T follicular helper cell (primary cell): ENCODE measurements around the gene STX16.

Experiments
- DNase-seq: peaks from one replicate; pipeline ENCODE4 v3.0.0-alpha.2; 2020; ENCODE audit warnings: low read depth

STX16 gene

DNA sequence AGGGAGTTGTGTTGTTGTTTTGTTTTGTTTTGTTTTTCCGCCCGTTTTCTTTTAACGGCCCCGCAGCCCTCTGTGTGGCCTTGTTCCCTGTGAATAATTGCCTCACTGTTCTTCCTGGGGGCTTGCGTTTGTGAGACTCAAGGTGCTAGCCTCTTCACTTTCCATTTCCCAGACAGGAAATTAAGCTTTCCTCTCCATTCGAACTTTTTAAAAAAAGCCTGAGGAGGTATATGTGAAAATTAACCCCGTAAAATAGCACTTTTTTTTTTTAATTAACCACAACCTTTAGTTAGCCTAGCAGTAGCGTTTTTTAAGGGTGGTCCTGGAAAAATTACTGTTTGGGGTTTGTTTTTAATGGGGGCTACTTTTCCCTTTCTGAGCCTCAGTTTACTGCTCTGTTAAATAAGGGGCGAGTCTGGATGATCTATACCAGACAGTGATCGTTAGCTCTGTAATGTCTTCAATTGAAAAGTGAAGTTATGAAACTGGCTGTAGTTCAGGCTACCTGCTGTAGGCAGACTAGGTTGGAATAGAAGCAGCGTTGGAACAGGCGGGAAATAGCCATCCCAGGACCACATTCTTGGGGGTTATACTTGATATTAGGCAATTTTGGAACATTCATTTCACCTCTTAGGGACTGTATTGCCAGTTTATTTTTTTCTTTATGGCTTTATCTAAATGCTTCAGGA lies 1.7 kb downstream of the STX16 start:
- DNase-seq, result no peak

DNA sequence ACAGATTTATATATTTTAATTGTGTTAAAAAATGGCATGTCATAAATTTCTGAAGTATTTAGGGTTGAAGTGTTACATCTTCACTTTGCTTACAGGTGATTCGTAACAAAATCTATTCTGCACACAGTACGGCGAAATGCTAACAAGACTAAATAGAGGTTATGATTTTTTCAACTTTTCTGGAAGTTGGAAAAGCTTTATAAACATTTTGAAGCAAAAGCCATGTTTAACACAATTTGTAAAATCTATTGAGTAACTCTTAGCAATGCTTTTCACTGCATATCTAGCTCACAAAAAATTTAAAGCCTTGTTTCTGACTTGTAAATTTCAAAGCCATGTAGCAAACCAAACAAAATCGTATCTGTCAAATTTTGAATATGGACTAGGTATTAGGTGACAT lies 3.3 kb downstream of the STX16 start:
- no peak for DNase-seq

DNA sequence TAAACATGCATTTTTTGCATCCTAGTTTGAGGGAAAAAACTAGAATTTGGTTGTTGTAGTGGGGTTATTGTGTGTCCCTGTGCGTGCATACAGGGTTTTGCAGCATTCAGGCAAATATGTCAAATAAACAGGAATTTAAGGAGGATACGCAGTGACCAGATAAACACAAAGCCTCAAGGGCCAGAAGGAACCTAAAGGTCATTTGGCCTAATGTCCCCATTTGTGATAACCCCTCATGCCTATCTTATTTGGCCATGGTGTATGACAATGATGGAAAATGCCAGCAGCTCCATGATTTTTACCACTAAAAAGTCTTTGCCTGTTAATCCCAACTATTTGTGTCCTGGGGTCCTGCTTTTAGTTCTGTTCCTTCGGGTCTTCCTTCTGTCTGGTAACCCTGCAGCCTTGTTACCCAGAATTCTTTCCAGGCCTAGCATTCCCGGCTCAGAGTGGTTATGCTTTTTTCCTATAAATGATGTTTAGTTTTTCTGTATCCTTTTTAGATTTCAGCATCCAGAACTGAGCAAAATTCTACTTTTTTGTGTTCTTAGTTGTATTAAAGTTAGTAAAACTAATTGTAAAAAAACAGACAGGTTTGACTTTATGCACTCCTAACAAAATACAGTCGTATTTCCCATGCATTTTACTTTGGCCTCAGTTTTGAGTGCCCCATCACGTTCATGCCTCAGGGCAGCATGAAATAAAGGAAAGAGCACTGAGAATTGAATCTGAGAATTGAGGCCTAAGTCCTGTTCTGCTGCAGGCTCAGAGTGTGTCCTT lies 4.4 kb downstream of the STX16 start:
- DNase-seq, result no peak

DNA sequence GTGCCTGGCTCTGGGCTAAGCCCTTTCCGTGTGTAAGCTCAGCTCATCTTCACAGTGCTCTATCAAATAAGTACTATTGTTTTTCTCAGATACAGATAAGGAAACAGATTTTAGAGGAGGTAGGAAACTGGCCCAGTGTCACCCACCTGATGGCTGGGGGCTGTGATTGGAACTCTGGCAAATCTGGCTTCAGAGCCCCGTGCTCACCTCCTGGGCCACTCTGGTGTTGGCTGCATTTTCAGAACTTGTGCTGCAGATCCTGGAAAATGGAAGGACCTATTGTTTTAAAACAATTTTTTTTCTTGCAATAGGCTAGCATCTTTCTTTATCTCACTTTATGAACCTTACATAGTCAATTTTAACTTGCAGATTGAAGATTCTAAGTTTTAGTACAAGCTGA lies 5.7 kb downstream of the STX16 start:
- DNase-seq, result no peak

DNA sequence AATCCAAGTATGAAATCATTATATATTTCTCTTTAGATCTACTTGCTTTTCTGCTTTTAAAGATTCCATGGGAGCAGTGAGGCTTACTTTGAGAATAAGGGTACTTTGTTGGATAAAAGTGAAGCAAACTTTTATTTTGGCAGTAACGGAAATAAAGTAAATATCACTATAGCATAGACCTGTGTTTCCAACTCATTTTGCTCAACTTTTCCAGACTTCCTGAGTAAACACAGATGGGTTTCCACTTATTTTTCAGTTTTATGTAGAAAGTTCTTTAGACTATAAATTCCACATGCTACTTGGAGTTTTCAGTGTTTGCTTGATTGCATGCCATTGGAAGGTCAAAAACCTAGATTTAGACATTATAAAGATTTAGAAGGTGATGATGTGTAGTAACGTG lies 6.2 kb downstream of the STX16 start:
- DNase-seq, result no peak

DNA sequence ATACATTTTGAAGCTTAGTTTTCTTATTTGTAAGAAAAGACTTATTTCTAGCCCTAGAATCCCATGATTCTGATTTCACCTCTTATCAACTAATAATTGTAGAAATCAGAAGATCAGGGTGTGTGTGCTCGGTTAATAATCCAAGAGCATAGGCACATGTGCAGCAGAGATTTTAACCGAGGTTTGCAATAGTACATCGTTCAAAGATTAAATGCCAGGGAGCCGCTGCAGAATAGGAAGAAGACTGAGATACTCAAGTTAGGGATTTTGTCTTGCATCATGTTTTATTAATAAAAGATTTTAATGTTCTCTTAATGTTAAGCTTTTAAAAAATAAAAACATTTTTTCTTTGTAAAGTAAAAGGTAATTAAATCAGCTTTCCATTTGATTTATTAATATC lies 6.9 kb downstream of the STX16 start:
- no peak for DNase-seq

DNA sequence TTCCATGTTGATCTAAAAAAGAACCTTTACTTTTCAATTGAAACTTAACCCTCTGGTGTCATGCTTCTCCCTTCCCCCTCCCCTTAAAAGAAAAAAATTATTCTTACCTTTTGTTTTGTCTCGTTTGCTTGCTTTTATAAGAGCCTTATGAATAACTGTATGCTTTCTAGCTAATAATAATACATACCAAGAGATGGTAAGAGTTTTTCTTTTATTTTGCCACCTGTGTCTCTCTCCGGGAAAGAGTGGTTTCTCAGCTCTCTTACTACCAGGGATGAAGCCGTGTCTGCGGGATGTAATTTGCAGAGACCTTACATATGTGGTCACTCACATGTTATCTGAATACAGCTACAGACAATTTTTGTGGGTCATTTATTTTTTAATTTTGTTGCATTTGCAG lies 7.7 kb downstream of the STX16 start:
- no peak for DNase-seq

DNA sequence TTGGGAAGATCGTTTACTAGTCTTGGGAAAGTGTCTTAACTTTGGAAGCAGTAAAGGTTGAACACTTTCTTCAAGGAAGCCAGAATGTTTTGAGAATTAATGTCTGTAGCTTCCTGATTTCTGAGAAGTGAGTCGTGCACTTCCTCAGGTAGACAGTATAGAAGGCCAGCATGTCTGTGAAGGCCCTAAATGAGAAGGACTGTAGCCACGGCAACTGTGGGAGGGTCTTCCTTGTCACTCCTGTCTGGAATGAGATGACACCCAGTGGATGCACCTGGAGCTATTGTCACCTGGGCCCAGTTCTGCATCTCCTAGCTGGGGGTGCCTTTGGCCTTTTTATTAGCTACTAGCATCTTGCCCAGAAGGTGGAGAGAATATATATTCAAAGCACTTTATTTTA lies 8.8 kb downstream of the STX16 start:
- no peak for DNase-seq

DNA sequence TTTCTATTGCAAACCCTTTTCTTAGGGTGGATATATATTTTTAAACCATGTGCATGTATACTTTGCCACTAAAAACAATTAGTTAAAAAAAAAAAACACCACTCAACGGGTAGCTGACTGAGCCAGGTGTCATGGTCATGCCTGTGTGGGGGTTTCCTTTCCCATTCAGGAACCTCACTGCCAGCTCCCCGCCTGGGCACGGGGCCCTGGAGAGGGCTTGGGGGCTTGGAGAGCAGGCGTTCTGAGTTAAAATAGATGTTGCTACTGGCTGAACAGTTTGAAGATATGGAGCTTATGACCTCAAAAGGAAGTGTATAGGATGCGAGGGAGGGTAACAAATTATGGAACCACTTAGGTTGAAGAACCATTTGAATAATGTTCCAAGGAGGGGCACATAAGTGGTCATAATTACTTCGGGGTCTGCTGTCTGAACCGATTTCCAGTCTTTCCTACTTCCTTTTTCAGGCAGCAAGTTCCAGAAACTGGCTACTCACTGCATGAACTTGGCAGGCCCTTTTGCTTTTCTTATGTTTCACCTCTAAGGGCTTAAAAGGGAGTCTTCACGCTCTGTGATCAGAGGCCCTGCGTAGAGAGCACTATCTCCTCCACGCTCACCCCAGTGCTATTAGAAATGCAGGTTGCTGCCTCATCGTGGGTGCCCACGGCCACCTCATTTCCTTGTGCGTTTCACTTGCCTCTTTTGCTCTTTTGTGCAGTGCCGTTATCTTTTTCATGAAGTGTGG lies 9.9 kb downstream of the STX16 start:
- peak; percentile 66 for DNase-seq

DNA sequence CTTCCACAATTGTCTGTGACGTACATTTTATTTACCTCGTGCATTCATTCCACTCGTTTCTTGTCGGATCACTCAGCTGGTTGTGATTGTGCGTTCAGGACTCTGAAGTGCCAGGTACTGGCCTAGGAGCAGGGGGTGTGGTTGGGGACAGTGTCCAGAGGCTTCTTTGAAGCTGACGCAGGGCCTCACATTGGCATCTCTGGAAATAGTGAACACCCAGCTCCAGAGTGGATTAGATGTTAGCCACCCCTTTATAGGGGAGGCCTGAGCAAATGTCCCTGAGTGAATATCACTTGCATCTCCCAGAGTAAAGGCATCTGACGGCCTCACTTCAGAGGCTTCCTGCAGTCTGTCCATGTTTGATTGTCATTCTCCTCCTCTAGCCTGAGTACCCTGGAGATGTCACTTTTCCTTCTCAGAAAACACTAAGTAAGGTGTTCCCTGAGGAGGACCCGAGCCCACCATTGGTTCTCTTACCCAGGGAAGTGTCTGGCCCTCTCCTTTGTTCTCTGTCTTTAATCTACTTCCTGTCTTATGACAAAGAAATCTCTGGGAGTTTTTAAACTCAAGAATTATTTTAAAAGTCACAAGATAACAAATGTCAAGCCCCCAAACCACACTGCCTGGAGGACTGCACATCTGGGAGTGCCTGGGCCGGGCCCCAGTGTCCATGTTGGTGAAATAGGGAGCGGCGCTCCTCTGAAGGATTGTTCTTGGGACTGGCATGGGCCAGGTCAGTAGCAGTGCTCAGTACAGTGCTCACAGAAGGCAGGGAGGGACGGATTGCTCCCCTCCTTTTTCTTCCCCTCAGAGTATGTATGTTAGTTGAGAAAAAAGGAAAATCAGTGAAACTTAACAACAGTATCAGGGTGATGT lies 10.8 kb downstream of the STX16 start:
- DNase-seq, result no peak

DNA sequence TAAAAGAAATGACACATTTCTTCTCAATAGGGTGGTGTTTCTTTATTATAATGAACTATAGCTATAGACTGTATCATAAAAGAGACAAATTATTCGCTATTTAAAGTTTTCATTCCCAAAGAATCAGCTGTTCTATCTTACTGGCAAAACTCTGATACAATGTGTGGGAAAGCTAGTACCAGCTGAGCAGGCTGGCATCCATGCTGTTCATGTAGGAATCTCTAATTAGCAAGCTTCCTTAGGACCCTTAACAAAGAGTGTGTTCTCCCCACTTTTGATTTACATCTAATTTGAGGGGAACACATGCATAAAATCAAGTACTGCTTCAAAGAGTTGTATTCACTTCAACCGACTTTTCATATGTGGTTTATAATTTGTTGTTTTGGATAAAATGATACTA lies 13.2 kb downstream of the STX16 start:
- no peak for DNase-seq

DNA sequence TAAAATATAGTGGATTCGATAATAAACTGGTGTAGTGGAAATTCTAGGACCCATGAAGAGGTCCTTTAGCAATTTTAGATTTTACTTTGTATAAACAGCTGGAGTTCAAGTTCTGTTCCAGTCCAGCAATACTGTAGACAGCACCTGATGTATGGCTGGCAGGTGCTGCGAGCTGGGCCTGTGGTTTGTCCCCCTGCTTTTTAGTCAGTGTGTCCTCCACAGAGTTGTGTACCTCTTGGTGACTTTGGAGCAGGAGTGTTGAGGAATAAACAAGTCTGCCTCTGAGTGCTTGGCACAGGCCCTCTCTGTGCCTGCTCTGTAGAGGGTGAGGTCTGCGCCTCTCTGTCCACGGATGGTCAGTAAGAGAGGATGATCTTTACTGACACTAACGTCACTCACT lies 13.8 kb downstream of the STX16 start:
- no peak for DNase-seq

DNA sequence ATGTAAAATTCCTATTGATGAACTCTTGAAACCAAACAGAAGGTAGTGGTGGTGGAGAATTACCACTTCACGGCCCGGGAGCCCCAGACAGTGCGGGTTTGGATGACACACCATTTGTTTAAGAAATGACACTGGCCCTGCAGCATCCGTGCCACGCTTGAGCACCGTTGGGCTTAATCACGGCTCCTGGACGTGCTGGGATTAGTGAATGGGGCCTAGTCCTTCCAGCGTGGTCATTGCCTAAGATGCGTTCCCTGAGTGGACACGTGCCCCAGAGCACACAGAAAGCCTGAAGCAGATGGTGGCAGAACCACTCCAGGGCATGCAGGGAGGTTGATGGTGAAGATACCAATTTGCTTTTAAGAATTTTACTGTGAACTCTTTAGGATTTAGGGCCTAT lies 14.5 kb downstream of the STX16 start:
- no peak for DNase-seq

DNA sequence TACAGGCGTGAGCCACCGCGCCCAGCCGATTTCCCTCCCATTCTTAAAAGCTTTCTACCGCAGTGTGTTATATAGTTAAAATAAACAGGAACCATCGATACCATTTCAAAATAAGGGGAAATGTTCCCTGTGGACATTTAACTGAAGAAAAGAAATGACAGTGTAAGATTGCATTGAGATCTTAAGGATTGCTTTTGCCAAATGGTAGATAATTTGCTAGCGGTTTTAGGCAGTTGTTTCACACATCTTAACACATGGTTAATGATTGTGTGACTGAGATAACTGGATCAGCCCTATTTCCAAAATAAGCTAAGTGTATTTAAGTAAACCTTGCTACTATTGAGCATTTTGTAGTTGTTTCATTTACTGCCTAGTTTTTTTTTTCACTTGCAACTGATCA lies 15.6 kb downstream of the STX16 start:
- DNase-seq, result no peak

DNA sequence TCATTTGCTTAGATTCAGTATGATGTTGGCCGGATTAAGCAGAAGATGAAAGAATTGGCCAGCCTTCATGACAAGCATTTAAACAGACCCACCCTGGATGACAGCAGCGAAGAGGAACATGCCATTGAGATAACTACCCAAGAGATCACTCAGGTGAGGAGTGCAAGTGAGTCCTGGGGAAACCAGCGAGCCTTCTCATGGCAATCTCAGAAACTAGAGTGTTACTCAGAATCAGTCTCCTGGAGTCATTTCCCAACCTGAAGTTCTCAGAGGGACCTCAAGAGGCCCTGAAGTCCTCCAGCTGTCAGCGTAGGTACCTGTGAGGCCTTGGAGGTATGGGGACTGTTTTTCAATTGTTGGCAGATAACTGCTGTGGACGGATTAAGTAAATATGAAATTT lies 16.9 kb downstream of the STX16 start:
- no peak for DNase-seq

DNA sequence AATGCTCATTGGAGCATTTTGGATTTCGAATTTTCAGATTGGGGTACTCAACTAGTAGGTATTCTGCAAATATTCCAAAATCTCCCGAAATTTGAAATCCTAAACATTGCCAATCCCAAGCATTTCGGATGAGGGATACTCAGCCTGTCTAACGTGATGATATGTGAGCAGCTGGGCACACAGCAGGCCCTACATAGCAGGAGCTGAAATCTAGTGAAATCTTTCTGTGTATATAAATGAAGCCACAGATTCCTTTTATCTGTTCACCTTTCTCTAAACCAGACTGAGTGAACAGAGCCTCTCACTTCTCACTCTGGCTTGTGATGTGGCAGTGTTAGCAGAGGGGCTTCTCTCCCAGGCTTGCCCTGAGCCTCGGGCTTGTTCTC lies 17.8 kb downstream of the STX16 start:
- no peak for DNase-seq

DNA sequence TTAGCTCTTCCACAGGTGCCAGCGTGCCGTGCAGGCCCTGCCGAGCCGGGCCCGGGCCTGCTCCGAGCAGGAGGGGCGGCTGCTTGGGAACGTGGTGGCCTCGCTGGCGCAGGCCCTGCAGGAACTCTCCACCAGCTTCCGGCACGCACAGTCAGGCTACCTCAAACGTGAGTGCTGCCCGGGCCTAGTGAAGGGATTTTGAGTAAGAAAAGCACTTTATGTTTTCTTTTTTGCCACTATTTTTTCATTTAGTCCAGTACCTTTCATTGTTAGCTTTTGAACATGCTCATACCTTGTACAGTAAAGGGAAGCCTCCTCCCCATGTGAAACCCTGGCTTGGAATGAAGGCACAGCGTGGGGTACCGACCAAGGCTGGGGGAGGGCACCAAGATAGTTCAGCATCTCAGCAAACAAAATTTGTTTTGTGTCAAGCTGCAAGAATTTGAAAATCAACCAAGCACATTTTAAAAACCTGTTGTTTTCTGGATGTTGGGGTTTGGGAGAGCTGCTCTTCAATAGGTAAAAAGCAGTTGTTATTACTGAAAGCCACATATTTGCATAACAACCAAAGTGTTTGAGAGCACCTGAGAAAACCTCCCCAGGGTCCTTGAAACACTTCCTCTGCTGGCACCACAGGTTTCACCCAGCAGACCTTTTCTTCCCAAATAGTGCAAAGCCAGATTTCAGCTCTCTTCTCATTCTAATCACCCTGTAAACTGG lies 18.4 kb downstream of the STX16 start:
- no peak for DNase-seq

DNA sequence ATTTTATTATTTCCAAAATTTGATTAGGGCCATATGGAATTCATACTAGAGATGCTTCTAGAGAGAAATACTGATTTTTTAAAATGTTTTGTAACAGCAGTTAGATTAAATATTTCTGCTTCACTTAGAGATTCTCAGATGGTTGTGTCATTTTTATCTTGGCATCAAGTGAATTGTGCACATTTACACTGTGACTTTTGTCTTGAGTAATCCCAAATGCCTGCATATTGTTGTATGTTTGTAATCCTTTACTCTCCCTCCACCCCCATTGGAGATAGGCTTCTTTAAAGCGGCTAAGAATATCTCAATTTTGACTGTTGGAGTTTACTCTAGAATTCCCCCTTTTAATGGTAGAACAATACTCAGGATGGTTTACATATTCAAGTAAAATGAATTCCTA lies 19.0 kb downstream of the STX16 start:
- no peak for DNase-seq

DNA sequence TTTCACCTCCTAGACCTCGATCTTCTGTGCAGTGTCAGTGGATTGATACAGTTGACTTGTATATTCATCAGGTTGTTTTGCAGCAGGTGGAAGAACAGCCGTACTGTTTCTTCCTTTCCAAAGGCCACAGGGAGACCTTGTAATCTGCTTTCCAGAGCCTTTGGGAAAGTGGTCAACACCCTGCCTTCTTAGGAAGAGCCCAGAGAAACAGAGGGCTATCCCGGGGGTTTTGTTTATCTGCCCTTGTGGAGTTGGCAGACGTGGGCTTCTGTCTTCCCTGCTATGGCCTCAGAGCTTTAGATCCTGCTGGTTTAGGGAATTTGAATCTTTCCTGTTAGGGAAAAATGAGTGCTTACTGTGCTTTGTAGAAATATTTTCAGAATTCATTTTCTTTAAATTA lies 19.6 kb downstream of the STX16 start:
- DNase-seq, result no peak

DNA sequence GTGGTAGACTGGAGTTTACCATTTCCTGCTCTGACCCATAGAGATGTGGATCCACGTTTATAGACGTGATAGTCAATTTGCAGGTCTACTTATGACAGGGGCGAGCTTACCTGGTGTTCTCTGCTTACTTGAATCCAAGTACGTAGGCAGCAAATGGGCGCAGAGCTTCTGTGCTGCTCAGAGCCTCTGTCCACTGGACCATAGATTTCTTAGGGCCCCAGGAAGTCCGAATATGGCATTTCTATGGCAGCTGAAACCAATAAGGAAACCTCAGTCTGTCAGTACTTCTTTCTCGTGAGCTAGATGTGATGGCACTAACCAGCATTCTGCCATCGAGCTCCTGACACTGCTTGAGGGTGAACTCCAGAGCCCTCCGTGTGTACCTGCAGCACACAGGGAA lies 22.0 kb downstream of the STX16 start:
- no peak for DNase-seq

DNA sequence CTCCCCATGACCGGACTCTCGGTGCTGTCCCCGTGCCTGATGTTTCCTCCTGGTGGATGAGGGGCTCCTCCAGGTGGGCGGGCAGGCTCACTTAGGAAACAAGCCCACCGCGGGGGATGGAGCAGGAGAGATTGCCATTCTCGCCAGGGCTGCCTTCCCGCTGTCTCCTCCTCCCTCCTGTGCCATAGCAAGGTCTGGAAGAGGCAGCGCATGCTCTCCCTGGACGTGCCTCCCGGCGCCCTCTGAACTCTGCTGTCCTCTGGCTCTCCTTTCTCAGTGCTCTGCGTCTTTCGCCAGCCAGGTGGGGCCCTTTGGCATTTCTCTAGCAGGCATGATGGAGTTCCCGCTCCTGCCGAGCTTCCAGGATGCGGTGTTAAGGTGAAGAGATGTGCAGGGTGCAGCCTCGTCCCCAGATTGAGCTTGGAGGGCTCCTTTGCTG lies 24.1 kb downstream of the STX16 start:
- no peak for DNase-seq
